PFSK-1 (cell line): ENCODE measurements around the gene ZNF180. TPM values are rescaled to one million over a fixed set of nuclear protein-coding genes. Genes with fewer than 3 reads are reported as not detected.

Experiments
- FOXP2 ChIP-seq: optimal IDR thresholded peaks from 2 replicates; pipeline ENCODE3; 2011; ENCODE audit warnings: borderline replicate concordance, control low read depth, inconsistent platforms; ENCODE audit not compliant: insufficient read depth; ENCODE audit errors: extremely low read length, extremely low read depth
- POLR2AphosphoS5 ChIP-seq: IDR thresholded peaks from 2 replicates; pipeline ENCODE4 v1.6.1; 2012; ENCODE audit warnings: low read depth, mild to moderate bottlenecking, control low read depth, low read length, moderate library complexity
- REST ChIP-seq, 2 experiments: IDR thresholded peaks; 2 replicates each; pipeline versions ENCODE4 v1.6.1 to v1.8.0; 2011 to 2012; ENCODE audit warnings: low read depth in 2 of 2, low read length in 2 of 2, control low read depth in 1 of 2, inconsistent platforms in 1 of 2, mild to moderate bottlenecking in 1 of 2, moderate library complexity in 1 of 2; ENCODE audit not compliant: insufficient read depth in 1 of 2
- SIN3A ChIP-seq: IDR thresholded peaks from 2 replicates; pipeline ENCODE4 v1.6.1; 2012; ENCODE audit warnings: mild to moderate bottlenecking, low read length, moderate library complexity, borderline replicate concordance; ENCODE audit not compliant: insufficient read depth
- TAF1 ChIP-seq: IDR thresholded peaks from 2 replicates; pipeline ENCODE4 v1.6.1; 2012; ENCODE audit warnings: low read length, control low read depth, borderline replicate concordance; ENCODE audit not compliant: insufficient read depth
- polyA plus RNA-seq: library from polyadenylated mRNA; unstranded; fragments of >200 nt; gene quantifications from one replicate; pipeline ENCODE4 v1.2.1, GENCODE V29; 2012; ENCODE audit warnings: low read depth, missing spikeins; ENCODE audit not compliant: insufficient read length

ZNF180 gene
- polyA plus RNA-seq = 6.9 TPM

GRCh38 chr19:44499962-44500949 lies at the start of gene ZNF180:
TSS of gene ZNF180 (minus strand) at chr19:44500522. CDS start at chr19:44497334, 3,188 bp downstream.
- peak; percentile 77 for TF ChIP-seq FOXP2
- TF ChIP-seq POLR2AphosphoS5 = peak; percentile 91
- TF ChIP-seq REST (IDR thresholded peaks at IDR 0.05; ENCODE audit: insufficient read depth in 1 of 2, low read depth in 2 of 2, low read length in 2 of 2) = no peak
- TF ChIP-seq SIN3A = peak; percentile 46; the same call in 1 of the 2 replicates
- TF ChIP-seq TAF1 = peak; percentile 68; the same call in 1 of the 2 replicates

- TF ChIP-seq FOXP2 = no peak
- no peak for TF ChIP-seq SIN3A
- no peak for TF ChIP-seq POLR2AphosphoS5
- no peak for TF ChIP-seq TAF1
- TF ChIP-seq REST (IDR thresholded peaks at IDR 0.05; ENCODE audit: insufficient read depth in 1 of 2, low read depth in 2 of 2, low read length in 2 of 2) = no peak
Measured at GRCh38 chr19:44549507-44549906, 49.2 kb upstream of the ZNF180 start.

- TF ChIP-seq SIN3A = no peak
- TF ChIP-seq POLR2AphosphoS5 = no peak
- no peak for TF ChIP-seq TAF1
- no peak for TF ChIP-seq REST (IDR thresholded peaks at IDR 0.05; ENCODE audit: insufficient read depth in 1 of 2, low read depth in 2 of 2, low read length in 2 of 2)
- no peak for TF ChIP-seq FOXP2
Measured at GRCh38 chr19:44548736-44549135, 48.4 kb upstream of the ZNF180 start.

GRCh38 chr19:44544031-44544430 lies 43.7 kb upstream of the ZNF180 start:
- no peak for TF ChIP-seq REST (IDR thresholded peaks at IDR 0.05; ENCODE audit: insufficient read depth in 1 of 2, low read depth in 2 of 2, low read length in 2 of 2)
- TF ChIP-seq TAF1 = no peak
- no peak for TF ChIP-seq FOXP2
- TF ChIP-seq SIN3A = no peak
- no peak for TF ChIP-seq POLR2AphosphoS5
